Gastrocnemius medialis (tissue), 4 donors: ENCODE measurements around the gene P2RX4. TPM values are rescaled to one million over a fixed set of nuclear protein-coding genes. Genes with fewer than 3 reads are reported as not detected.

Experiments
- ATAC-seq, 2 donors: fragments of 150-250 bp; one replicate each; pipeline ENCODE4 v1.9.1; 2016
- DNase-seq, 2 donors: peaks; one replicate each; pipeline ENCODE4 v3.0.0-alpha.2; 2019
- H3K27ac ChIP-seq, 4 donors: fragments of 200-600 bp; sonication (generic); 1 replicate in 1 of 4; 2 replicates in 3 of 4; pipeline ENCODE4 v1.5.1; 2016 to 2018; ENCODE audit warnings: mild to moderate bottlenecking in 2 of 4, moderate library complexity in 1 of 4
- H3K27me3 ChIP-seq, 3 donors: fragments of 200-600 bp; sonication (generic) in 2 of 3; 1 replicate in 1 of 3; 2 replicates in 2 of 3; pipeline versions ENCODE4 v1.5.1 to v1.6.0; 2016 to 2019; ENCODE audit warnings: mild to moderate bottlenecking in 1 of 3, moderate library complexity in 1 of 3
- H3K36me3 ChIP-seq, 2 donors: fragments of 200-600 bp; sonication (generic) in 1 of 2; one replicate each; pipeline ENCODE4 v1.5.1; 2017 to 2018
- H3K4me1 ChIP-seq, 2 donors: fragments of 200-600 bp; sonication (generic) in 1 of 2; one replicate each; pipeline ENCODE4 v1.5.1; 2016 to 2017; ENCODE audit warnings: mild to moderate bottlenecking in 2 of 2
- H3K4me3 ChIP-seq, 4 donors: fragments of 200-600 bp; sonication (generic) in 3 of 4; 1 replicate in 1 of 4; 2 replicates in 3 of 4; pipeline ENCODE4 v1.5.1; 2016 to 2019; ENCODE audit warnings: mild to moderate bottlenecking in 2 of 4
- H3K9me3 ChIP-seq, 3 donors: fragments of 200-600 bp; sonication (generic) in 2 of 3; 1 replicate in 1 of 3; 2 replicates in 2 of 3; pipeline ENCODE4 v1.5.1; 2016 to 2019
- POLR2A ChIP-seq, 2 donors: fragments of 450-650 bp; IDR thresholded peaks; one replicate each; pipeline ENCODE4 v1.6.1; 2017; ENCODE audit warnings: antibody characterized with exemption in 2 of 2, mild to moderate bottlenecking in 2 of 2, moderate library complexity in 2 of 2
- in situ Hi-C, 4 donors: fragments of 200-750 bp; cut with MboI; loops; one replicate each; pipeline versions ENCODE4 v1.15.0 to v1.8.0; 2017; ENCODE audit warnings: low sequenced_read_pairs in 4 of 4
- intact Hi-C: fragments of 100-400 bp; cut with DNase I; formaldehyde crosslinking; loops from one replicate; pipeline ENCODE4 v1.15.1; 2023; ENCODE audit warnings: low total_unique reads
- total RNA-seq, 4 donors: library from RNA; depleted of rRNA; stranded (reverse); fragments of >200 nt; gene quantifications; one replicate each; pipeline versions ENCODE4 v1.1.0 to v1.2.3, GENCODE V29; 2016
- TF ChIP-seq, protein P1 (sequence below), 5 experiments: fragments of 450-650 bp in 3 of 5; fragments of 200-600 bp in 2 of 5; sonication (generic) in 2 of 5; IDR thresholded peaks in 4 of 5; conservative IDR thresholded peaks in 1 of 5; 1 replicate in 4 of 5; 2 replicates in 1 of 5; pipeline ENCODE4 v1.5.1; 2016 to 2019; ENCODE audit warnings: antibody characterized with exemption in 5 of 5, mild to moderate bottlenecking in 3 of 5, moderate library complexity in 3 of 5

The P2RX4 gene
- total RNA-seq, 4 donors from 2014 or later, result 3.9 to 7.9 (median 6.1) TPM

DNA sequence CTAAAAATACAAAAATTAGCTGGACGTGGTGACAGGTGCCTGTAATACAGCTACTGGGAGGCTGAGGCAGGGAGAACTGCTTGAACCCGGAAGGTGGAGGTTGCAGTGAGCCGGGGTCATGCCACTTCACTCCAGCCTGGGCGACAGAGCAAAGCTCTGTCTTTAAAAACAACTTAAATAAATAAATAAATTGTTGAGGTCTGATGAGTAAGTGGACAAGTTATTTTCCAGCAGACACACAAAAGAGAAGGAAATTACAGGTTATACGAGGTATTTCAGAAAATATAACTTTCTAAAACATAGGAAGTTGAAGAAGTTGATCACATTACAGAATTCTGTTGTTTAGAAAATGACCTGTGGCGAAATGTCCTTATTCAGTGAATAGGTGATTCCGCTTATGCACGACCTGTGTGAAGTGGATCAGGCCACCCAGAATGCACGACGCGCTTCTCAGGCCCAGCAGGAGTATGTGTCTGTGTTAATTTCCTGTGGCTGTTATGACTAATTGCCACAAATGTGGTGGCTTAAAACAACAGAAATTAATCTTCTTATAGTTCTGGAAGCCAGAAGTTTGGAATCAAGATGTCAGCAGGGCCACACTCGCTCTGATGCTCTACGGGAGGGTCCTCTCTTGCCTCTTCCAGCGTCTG, 39.2 kb upstream of the P2RX4 start:
- no peak for ATAC-seq
- no peaks in the 10 kb centered on the region for H3K36me3 ChIP-seq
- in situ Hi-C loops (no loop called here), intact Hi-C loops (no loop called here)
- TF ChIP-seq, protein P1, sequence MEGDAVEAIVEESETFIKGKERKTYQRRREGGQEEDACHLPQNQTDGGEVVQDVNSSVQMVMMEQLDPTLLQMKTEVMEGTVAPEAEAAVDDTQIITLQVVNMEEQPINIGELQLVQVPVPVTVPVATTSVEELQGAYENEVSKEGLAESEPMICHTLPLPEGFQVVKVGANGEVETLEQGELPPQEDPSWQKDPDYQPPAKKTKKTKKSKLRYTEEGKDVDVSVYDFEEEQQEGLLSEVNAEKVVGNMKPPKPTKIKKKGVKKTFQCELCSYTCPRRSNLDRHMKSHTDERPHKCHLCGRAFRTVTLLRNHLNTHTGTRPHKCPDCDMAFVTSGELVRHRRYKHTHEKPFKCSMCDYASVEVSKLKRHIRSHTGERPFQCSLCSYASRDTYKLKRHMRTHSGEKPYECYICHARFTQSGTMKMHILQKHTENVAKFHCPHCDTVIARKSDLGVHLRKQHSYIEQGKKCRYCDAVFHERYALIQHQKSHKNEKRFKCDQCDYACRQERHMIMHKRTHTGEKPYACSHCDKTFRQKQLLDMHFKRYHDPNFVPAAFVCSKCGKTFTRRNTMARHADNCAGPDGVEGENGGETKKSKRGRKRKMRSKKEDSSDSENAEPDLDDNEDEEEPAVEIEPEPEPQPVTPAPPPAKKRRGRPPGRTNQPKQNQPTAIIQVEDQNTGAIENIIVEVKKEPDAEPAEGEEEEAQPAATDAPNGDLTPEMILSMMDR (IDR thresholded peaks at IDR 0.05 in 4 of 5, conservative IDR thresholded peaks at IDR 0.05 in 1 of 5), result no peak
- TF ChIP-seq POLR2A (IDR thresholded peaks at IDR 0.05), result no peak
- H3K9me3 ChIP-seq, result no peaks in the 10 kb centered on the region
- DNase-seq, result no peak
- H3K27me3 ChIP-seq, result no peaks in the 10 kb centered on the region
- H3K4me3 ChIP-seq, result no peak overlapping the region
- no peaks in the 10 kb centered on the region for H3K4me1 ChIP-seq
- no peak overlapping the region for H3K27ac ChIP-seq

DNA sequence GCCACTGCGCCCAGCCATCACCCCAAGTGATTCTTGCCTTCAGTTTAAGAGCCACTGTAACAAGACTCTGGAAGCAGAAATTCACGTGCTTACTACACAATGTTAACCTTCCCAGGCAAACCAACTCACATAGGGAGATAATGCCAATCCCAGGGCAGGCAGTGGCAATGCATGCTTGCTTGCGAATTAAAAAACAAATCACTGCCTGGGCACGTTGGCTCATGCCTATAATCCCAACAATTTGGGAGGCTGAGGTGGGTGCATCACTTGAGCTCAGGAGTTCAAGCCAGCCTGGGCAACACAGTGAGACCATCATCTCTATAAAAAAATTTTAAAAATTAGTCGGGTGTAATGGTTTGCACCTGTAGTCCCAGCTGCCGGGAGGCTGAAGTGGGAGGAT, 37.8 kb upstream of the P2RX4 start:
- DNase-seq (no peak), ATAC-seq (no peak)
- H3K27ac ChIP-seq, result no peak overlapping the region
- TF ChIP-seq, protein P1 (IDR thresholded peaks at IDR 0.05 in 4 of 5, conservative IDR thresholded peaks at IDR 0.05 in 1 of 5), result no peak
- TF ChIP-seq POLR2A (IDR thresholded peaks at IDR 0.05), result no peak
- intact Hi-C loops, result no loop called here
- H3K4me3 ChIP-seq, result no peak overlapping the region
- H3K4me1 ChIP-seq, result no peaks in the 10 kb centered on the region
- in situ Hi-C loops, result no loop called here
- H3K27me3 ChIP-seq, result no peaks in the 10 kb centered on the region
- H3K9me3 ChIP-seq, result no peaks in the 10 kb centered on the region
- no peaks in the 10 kb centered on the region for H3K36me3 ChIP-seq

DNA sequence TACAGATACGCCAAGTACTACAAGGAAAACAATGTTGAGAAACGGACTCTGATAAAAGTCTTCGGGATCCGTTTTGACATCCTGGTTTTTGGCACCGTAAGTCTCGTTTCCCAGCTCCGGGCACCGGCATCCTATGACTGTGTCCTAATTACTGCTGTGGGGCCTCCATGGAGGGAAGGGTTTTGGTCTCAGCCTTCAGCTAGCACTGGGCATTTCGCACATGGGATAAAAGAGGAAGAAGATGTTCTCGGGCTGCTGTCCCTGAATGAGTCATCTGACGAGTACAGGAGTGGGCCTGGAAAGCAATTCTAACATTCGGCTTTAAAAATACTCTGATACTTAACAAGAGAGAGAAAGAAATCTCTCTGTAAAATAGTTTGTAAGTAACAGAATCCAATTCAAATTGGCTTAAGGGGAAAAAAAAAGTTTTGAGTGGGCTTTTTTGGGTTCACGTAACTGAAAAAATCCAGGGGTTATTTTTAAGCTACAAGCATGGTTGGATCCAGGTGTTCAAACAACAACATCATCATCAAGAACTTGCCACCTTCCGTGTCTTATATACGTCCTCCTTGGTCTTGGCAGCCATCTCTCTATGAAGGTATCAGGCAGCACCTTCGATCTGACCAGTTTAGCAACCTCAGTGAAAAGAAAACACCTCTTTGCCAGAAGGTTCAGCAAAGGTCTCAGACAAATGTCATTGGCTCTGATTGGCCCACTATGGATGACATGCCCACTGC, 34.4 kb upstream of the P2RX4 start:
- no peaks in the 10 kb centered on the region for H3K27me3 ChIP-seq
- H3K36me3 ChIP-seq, result no peaks in the 10 kb centered on the region
- no peak for ATAC-seq
- H3K4me3 ChIP-seq, result no peak overlapping the region
- no peak overlapping the region for H3K27ac ChIP-seq
- no peaks in the 10 kb centered on the region for H3K4me1 ChIP-seq
- peak; percentile 8 to 20 for DNase-seq
- intact Hi-C loops, result no loop called here
- in situ Hi-C loops, result no loop called here
- no peaks in the 10 kb centered on the region for H3K9me3 ChIP-seq
- TF ChIP-seq, protein P1 (IDR thresholded peaks at IDR 0.05 in 4 of 5, conservative IDR thresholded peaks at IDR 0.05 in 1 of 5), result no peak
- TF ChIP-seq POLR2A (IDR thresholded peaks at IDR 0.05), result no peak

DNA sequence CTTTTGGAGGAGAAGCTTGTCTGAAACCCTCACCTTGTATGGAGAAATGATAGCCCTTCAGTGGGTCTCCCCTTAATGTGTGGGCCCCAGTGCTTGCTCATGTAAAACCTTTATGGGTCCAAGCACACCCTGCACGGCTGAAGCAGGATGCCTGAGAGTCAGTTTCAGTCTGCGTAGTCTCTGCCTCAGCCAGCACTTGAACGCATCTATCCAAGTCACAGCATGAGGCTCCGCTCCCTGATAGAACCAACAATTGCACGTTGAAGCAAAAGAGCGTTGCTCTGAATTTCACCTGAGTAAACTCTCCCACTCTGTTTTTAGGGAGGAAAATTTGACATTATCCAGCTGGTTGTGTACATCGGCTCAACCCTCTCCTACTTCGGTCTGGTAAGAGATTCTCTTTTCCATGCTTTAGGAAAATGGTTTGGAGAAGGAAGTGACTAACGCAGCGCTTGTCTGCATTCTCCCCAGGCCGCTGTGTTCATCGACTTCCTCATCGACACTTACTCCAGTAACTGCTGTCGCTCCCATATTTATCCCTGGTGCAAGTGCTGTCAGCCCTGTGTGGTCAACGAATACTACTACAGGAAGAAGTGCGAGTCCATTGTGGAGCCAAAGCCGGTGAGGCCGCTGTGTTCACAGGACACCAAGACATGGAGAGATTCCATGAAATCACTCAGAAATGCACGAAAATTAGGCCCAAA, 33.0 kb upstream of the P2RX4 start:
- no peaks in the 10 kb centered on the region for H3K4me1 ChIP-seq
- no peak for TF ChIP-seq POLR2A (IDR thresholded peaks at IDR 0.05)
- TF ChIP-seq, protein P1 (IDR thresholded peaks at IDR 0.05 in 4 of 5, conservative IDR thresholded peaks at IDR 0.05 in 1 of 5), result no peak
- no peaks in the 10 kb centered on the region for H3K36me3 ChIP-seq
- intact Hi-C loops, result no loop called here
- in situ Hi-C loops, result no loop called here
- DNase-seq (no peak), ATAC-seq (no peak)
- H3K9me3 ChIP-seq, result no peaks in the 10 kb centered on the region
- H3K27ac ChIP-seq, result no peak overlapping the region
- no peaks in the 10 kb centered on the region for H3K27me3 ChIP-seq
- no peak overlapping the region for H3K4me3 ChIP-seq
